NCI-H460 (cell line): ENCODE results near the gene BRINP2. TPM values are rescaled to one million over a fixed set of nuclear protein-coding genes. Genes with fewer than 3 reads are reported as not detected.

Experiments used
- DNase-seq: peaks from one replicate; pipeline ENCODE4 v3.0.0-alpha.2; 2016; ENCODE audit warnings: low read depth; ENCODE audit errors: extremely low read depth
- total RNA-seq: library from RNA; depleted of rRNA; stranded (reverse); fragments of >200 nt; shearing (Covaris generic); gene quantifications from 2 replicates; pipeline ENCODE4 v1.2.3, GENCODE V29; 2014

Gene BRINP2
- total RNA-seq, 1 experiment from 2014 or later, result 1.2 TPM

DNA sequence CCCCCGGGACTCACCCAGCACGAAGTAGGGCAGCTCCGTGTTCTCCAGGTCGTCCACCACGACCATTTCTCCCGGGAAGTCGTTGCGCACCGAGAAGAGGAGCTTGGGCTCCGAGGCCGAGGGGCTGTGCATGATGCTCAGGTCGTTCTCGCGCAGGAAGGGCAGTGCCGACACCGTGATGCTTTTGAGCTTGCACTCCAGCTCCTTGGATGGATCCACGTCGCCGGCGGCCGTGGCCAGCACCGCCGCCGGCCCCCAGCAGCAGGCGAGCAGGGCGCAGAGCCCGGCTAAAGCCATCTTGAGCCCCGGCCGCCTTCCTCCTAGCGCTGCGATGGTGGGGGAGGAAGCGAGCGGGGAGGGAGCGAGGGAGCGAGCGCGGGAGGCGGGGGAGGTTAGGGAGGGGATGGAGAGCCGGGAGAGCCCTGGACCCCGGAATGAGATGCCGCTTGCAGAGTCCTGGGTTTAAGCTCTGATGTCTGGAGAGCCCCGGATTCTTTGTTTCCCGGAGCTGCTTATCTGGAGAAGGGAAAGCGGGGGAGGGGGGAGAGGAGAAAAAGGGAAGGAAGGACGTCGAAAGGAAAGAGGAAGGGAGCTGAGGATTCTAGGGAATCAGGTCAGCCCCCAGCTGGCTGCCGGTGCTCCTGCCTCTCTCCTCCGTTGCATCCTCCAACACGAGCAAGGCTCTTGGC, 6.2 kb upstream of the BRINP2 start, which contains the start of gene ASTN1:
Gene ASTN1 (minus strand): TSS at position 333 of the 689 bp plus-strand sequence. CDS start 36 bp downstream, at position 297.
- no peak for DNase-seq

DNA sequence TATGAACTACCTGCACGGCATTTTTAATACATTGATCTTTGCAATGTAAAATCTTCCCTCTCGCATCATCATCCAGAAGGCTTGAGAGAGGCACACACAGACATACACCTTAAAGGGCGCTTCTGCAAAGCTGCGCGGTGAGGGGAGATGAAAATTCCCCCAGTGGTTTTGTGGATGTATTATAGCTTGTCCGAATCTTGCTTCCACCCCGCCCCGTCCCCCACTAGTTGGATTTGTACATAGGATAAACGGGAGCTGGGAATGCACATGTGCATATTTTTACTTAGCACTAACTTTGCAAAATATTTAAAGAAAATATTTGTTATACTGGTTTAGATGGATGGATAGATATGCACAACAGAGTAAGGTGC, 5.7 kb upstream of the BRINP2 start:
- DNase-seq, result no peak

- DNase-seq, result no peak
These were observed 872 bp downstream of the BRINP2 start for GRCh38 chr1:177171536-177172123.

- no peak for DNase-seq
These were observed 1.5 kb downstream of the BRINP2 start for GRCh38 chr1:177172272-177172671.

GRCh38 chr1:177172866-177173265, 2.1 kb downstream of the BRINP2 start:
- DNase-seq, result peak; percentile 17

- DNase-seq, result no peak
These were observed 3.2 kb downstream of the BRINP2 start for GRCh38 chr1:177173976-177174375.

DNA sequence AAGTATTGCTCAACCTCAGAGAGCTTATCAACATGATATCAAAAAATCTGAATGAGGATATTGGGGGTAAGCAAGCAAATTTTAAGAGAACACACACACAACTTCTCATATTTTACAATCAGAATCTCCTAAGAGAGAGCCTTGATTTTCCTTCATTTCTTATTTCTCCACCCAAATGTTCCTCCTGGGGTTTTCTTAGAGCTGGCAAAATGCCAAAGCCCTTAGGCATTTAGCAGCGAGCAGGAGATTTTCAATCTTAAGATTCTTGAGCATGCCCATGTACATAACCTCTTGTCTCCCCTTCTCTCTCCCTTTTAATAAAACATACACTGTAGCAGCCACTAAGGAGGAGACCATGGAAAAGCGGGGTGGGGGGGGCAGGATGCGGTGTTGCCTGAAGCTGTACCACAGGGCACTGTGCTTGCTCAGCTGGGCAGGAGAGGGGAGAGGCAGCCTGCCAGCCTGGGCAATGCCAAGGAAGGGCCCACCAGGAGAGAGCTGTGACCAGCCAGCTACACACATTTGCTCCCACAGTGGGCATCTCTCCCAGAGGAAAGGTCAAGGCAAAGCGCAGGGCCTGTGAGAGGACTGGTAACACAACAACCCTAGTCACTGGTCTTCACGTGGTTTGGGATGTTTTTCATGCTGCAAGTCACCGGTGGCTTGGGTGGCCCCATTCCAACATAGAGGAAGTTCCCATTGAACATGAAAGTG, 4.3 kb downstream of the BRINP2 start:
- no peak for DNase-seq

DNA sequence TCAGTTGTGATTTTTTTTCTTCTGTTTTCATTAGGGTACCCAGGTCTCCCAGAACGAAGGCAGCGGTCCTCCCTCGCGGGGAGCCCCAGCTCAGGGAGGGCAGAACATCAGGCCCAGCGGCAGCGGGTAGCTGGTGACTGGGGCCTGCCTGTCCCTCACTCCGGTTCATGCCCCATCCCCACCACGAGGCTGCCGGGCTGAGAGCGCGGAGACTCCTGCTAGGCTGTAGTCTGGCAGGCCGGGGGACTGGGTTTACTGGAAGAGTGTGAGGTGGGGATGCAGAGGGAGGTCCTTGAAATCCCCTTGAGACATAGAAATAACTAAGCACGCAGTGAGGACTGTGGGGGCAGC, 10.5 kb downstream of the BRINP2 start:
- no peak for DNase-seq

DNA sequence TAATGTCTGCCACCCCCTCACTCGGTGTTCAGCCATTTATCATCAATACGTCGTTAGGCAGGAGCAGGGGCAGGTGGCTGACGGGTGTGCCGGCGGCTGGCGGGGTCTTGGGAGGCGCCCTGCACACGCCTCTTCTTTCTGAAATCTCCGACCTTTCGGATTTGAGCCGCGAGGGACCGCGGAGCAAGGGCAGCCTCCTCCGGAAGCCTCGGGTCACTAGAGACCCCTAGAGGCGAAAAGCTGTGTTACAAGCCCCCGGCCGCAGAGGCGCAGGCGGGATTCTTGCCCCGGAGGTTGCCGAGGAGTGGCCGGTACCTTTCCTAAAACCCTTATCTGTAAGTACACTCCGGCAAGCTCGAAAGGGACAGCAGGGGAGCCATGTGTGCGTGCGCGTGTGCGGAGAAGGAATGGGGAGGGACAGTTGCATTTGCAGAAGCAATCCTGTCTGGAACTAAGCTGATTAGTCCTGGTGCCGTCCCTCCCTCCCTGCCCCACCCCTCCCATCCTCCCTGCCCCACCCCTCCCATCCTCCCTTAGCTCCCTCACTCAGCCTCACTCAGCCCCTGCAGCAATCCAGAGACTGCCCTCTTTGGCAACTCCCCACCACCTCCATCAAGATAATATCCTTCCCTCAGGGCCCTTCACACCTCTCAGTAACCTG, 11.0 kb downstream of the BRINP2 start:
- DNase-seq, result peak; percentile 63

DNA sequence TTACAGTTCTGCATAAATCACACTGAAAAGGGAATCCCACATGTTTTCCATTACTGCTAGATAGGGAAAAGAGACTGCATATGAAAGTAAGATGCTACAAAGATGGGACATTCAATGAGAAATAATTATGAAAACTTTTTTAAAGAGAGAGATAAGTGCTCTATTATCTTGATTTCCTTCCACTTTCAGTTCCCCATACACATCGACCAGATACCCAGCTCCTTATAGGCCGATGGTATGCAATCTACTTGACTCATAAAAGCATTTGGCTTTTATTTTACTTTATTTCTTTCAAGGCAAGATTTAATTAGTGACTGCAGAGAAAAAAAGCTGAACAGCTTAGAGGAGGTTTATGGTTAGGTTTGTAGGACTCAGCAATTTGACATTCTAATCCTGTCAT, 13.1 kb downstream of the BRINP2 start:
- no peak for DNase-seq

DNA sequence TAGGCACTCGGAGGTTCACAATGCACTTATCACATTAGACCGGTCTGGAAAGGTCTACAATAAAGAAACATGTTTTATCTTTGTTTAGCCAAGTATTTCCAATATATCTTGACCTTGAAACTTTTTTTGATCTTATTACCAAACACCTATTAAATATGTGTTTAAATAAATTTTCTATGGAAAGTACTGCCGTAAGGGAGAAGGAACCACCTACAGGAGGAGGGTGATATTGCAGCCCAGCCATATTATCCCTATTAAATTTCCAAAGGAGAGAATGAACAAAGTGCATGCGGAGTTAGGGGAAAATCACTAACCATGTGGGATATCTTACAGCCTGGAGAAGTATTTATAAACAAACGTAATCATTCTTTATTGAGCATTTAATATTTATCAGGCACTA, 14.5 kb downstream of the BRINP2 start:
- no peak for DNase-seq

GRCh38 chr1:177186639-177187038, 15.9 kb downstream of the BRINP2 start:
- no peak for DNase-seq

- no peak for DNase-seq
These were observed 19.7 kb downstream of the BRINP2 start for GRCh38 chr1:177190308-177190970.

DNA sequence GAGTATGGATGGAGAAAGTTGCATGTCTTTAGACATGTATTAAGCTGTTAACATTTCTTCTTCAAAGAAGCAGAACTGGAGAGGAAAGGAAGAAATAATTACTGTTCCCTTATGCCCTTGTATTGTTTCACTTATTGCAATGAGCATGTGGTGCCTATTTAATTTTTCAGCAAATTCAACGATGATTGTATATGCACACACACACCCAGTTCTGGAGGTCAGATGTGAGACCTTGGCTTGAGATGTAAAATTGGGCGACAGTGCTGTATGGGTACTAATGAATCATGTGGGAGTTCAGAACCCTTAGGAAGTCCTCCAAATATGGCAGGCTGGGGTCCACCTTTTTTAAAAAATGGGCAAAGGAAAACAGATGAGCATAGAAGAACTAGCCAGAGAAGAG, 27.5 kb downstream of the BRINP2 start:
- DNase-seq, result no peak

GRCh38 chr1:177200290-177200689, 29.5 kb downstream of the BRINP2 start:
- DNase-seq, result no peak

DNA sequence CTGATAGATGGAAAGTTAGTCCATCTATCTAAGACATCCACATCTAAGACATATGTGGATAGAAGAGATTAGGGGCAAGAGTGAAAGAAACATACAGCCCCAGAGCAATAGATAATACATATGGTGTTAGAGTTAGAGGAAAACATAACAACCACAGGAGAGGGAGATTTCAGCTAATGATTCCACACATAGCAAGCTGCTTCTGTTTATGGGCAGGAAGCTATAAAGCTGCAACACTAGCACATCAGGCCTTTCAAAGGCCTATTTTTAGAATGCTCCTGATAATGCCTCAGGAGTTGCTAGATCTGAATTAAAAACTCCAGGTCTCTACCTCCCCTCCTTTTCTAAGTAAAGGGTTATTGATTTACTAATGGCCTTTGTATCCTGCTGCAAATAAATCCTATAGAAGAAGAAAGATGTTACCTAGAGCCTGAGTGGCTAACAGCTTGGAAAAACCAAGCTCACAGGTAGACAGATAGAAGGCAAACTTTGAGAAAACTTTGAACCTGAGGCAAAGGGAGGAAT, 36.1 kb downstream of the BRINP2 start:
- DNase-seq, result no peak

GRCh38 chr1:177208920-177209319, 38.2 kb downstream of the BRINP2 start:
- no peak for DNase-seq

DNA sequence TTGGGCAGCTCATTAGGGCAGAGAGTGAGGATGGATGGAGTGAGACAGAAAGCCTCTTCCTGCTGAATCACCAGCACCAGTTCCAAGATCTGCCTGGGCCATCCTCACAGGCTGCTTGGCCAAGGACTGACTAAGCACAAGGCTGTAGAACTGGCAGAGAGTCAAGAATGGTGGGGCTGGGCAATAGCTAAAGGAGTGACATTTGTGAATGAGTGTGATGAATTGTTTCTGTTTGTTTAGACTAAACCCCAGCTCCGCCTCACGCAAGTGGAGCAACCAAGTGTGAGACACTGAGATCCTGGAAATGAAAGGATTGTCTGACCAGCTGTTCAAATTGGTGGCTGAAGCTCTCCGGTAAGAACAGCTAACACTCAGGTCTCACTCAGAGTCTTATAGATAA, 38.6 kb downstream of the BRINP2 start:
- peak; percentile 99 for DNase-seq

DNA sequence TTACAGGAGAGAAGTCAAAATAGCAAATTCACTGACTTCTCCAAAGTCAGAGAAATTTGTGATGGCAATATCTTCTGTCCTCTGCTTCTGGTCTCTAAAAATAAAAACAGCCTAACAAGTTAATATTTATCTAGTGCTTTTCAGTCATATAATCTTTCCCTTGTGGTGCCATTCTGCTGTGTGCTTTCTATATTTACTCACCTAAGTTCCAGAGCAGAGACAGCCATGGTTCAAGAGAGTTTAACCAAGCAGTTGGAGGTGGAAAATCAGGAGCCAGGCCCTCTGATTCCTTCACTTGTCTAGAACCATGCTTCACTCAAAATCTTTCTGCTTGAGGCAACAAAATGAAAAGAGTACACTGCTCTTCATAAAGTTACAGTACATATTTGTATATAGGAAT, 39.3 kb downstream of the BRINP2 start:
- DNase-seq, result no peak

- DNase-seq, result no peak
These were observed 40.5 kb downstream of the BRINP2 start for GRCh38 chr1:177211231-177211630.
